ENCODE measurements around the gene ZIM2. TPM values are rescaled to one million over a fixed set of nuclear protein-coding genes. Genes with fewer than 3 reads are reported as not detected.

Gene ZIM2
- total RNA-seq, 6 experiments from 2014 or later: not detected

DNA sequence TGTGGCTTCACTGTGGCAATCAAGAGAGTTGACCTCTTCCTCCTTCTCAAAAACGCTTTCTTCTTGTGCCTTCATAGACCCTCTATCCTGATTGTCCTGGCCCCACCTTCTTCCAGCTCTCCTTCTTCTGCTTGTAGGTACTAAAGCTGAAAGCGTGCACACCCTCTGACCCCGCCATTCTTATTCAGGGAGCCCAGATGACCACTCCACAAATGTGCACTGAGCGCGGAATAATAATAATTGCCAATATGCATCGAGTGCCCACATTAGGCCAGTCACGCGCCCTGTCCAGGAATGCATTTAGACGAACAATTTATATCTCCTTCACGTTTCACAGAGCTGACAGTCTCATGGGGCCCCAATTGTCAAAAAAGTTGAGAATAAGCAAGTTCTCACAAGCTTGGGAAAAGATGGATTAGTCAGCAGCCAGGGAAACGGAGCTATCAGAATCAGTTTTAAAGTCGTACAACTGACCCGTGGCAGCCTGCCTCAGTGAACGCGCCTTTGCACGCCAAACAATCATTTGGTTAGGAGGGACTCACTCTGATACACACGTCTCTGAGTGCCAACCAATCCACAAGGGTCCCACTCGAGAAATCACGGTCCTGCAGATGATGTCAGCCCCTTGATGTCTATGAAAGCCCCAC lies 36.7 kb upstream of the ZIM2 start:
- Mint-ChIP-seq H3K4me1 (ENCODE audit: low read depth) (no peaks in the 10 kb centered on the region), H3K4me3 (no peak overlapping the region), H3K27ac (no peak overlapping the region), H3K36me3 (ENCODE audit: low read depth) (peaks cover 20% of the 10 kb centered on the region), H3K27me3 (ENCODE audit: insufficient read depth) (no peaks in the 10 kb centered on the region), H3K9me3 (peaks cover 70% of the 10 kb centered on the region)
- no peak for DNase-seq
- TF ChIP-seq, protein P1, sequence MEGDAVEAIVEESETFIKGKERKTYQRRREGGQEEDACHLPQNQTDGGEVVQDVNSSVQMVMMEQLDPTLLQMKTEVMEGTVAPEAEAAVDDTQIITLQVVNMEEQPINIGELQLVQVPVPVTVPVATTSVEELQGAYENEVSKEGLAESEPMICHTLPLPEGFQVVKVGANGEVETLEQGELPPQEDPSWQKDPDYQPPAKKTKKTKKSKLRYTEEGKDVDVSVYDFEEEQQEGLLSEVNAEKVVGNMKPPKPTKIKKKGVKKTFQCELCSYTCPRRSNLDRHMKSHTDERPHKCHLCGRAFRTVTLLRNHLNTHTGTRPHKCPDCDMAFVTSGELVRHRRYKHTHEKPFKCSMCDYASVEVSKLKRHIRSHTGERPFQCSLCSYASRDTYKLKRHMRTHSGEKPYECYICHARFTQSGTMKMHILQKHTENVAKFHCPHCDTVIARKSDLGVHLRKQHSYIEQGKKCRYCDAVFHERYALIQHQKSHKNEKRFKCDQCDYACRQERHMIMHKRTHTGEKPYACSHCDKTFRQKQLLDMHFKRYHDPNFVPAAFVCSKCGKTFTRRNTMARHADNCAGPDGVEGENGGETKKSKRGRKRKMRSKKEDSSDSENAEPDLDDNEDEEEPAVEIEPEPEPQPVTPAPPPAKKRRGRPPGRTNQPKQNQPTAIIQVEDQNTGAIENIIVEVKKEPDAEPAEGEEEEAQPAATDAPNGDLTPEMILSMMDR (IDR thresholded peaks at IDR 0.05): no peak

DNA sequence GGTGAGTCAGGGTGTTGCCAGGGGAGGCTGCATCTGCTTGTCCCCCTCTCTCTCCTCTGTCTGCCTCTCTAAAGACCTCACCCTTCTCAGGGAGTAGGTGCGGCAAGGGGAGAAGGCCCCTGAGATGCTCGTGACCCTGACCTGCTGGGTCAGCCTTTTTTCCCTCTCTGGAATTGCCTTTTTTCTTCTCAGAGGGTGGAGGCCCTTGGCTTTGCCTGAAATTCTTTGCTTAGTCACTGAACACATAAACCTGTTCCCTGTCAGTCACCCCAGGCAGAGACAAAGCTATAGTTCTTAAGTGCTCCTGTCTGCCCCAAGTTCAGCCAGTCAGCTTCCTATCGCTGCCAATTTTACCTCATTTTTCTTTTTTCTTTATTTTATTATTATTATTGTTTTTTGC lies 35.2 kb upstream of the ZIM2 start:
- Mint-ChIP-seq H3K9me3 (peaks cover 74% of the 10 kb centered on the region), H3K4me3 (no peak overlapping the region), H3K36me3 (ENCODE audit: low read depth) (peaks cover 23% of the 10 kb centered on the region), H3K27me3 (ENCODE audit: insufficient read depth) (no peaks in the 10 kb centered on the region), H3K4me1 (ENCODE audit: low read depth) (no peaks in the 10 kb centered on the region), H3K27ac (no peak overlapping the region)
- TF ChIP-seq, protein P1 (IDR thresholded peaks at IDR 0.05): no peak
- DNase-seq: no peak

DNA sequence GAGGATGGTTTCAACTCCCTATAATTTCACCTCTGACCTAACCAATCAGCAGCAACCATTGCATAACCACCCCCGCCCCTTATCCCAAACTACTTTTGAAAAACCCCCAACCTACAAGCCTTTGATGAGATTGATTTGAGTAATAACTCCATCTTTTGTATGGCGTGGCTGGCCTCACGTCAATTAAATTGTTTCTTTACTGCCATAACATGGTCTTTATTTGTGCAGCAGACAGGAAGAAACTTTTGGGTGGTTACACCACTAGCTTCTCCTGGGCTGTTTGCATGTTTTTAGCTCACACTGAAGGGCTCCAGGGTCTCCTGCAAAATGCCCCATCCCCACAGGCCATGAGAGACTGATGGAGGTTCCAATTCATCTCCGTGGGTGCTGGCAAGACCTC lies 34.0 kb upstream of the ZIM2 start:
- H3K9me3 Mint-ChIP-seq: peaks cover 75% of the 10 kb centered on the region
- no peak overlapping the region for H3K27ac Mint-ChIP-seq
- no peaks in the 10 kb centered on the region for H3K4me1 Mint-ChIP-seq (ENCODE audit: low read depth)
- no peak overlapping the region for H3K4me3 Mint-ChIP-seq
- no peak for DNase-seq
- H3K36me3 Mint-ChIP-seq (ENCODE audit: low read depth): peaks cover 29% of the 10 kb centered on the region
- no peaks in the 10 kb centered on the region for H3K27me3 Mint-ChIP-seq (ENCODE audit: insufficient read depth)
- TF ChIP-seq, protein P1 (IDR thresholded peaks at IDR 0.05): no peak

DNA sequence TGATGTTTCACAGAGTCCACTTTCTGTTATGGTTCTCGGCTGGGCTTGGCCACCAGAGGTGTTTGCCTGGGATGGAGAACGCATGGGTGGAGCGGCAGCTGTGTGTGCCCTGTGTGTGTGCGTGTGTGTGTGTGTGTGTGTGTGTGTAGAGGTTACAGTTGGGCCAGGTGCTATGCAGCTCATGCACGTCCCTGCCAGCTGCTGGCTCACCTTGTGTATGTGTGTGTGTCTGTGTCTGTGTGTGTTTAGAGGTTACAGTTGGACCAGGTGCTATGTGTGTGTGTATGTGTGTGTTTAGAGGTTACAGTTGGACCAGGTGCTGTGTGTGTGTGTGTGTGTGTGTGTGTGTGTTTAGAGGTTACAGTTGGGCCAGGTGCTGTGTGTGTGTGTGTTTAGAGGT lies 33.0 kb upstream of the ZIM2 start:
- peaks cover 76% of the 10 kb centered on the region for H3K9me3 Mint-ChIP-seq
- no peaks in the 10 kb centered on the region for H3K27me3 Mint-ChIP-seq (ENCODE audit: insufficient read depth)
- no peak overlapping the region for H3K27ac Mint-ChIP-seq
- H3K4me3 Mint-ChIP-seq: no peak overlapping the region
- peaks cover 29% of the 10 kb centered on the region for H3K36me3 Mint-ChIP-seq (ENCODE audit: low read depth)
- no peaks in the 10 kb centered on the region for H3K4me1 Mint-ChIP-seq (ENCODE audit: low read depth)
- TF ChIP-seq, protein P1 (IDR thresholded peaks at IDR 0.05): no peak
- no peak for DNase-seq

DNA sequence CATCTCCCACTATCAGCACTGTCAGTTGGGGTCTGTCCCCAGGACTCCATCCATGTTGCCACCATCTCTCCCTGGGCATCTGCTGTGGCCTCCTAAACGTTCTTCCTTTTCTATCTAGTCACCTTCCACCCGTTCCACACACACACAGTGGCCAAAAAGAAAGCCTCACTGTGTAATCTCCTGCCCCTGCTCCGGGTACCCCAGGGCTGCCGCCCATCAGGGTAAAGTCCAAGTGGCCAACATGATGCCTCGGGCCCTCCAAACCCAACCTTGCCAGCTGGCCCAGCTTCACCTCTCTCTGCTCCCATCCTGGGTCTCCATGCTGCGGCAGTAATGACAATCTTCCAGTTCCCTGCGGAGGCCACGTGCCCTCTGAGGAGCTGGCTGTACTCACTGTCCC lies 29.4 kb upstream of the ZIM2 start:
- TF ChIP-seq, protein P1 (IDR thresholded peaks at IDR 0.05): no peak
- H3K4me3 Mint-ChIP-seq: no peak overlapping the region
- H3K4me1 Mint-ChIP-seq (ENCODE audit: low read depth): no peaks in the 10 kb centered on the region
- peaks cover 69% of the 10 kb centered on the region for H3K9me3 Mint-ChIP-seq
- no peak overlapping the region for H3K27ac Mint-ChIP-seq
- no peaks in the 10 kb centered on the region for H3K27me3 Mint-ChIP-seq (ENCODE audit: insufficient read depth)
- DNase-seq: no peak
- peaks cover 23% of the 10 kb centered on the region for H3K36me3 Mint-ChIP-seq (ENCODE audit: low read depth)

Measured in HFFc6 (cell line).